Karpas-422 (cell line): Measurements from ENCODE around the gene TMEM203. TPM values are rescaled to one million over a fixed set of nuclear protein-coding genes. Genes with fewer than 3 reads are reported as not detected.

Source experiments
- DNase-seq: peaks from one replicate; pipeline ENCODE4 v3.0.0-alpha.2; 2015
- H2AFZ ChIP-seq: fragments of 200-600 bp; sonication (generic); 2 replicates; pipeline ENCODE4 v1.6.1; 2014; ENCODE audit warnings: antibody characterized with exemption, low read length, mixed read lengths
- H3K27ac ChIP-seq: fragments of 200-600 bp; sonication (generic); 2 replicates; pipeline ENCODE4 v1.5.1; 2014; ENCODE audit warnings: mild to moderate bottlenecking, low read length, moderate library complexity
- H3K27me3 ChIP-seq: fragments of 200-600 bp; sonication (generic); 2 replicates; pipeline ENCODE4 v1.6.1; 2014; ENCODE audit warnings: low read length, mixed read lengths
- H3K36me3 ChIP-seq: fragments of 200-600 bp; sonication (generic); 2 replicates; pipeline ENCODE4 v1.6.1; 2014; ENCODE audit warnings: low read length, mixed read lengths; ENCODE audit not compliant: insufficient read depth
- H3K4me1 ChIP-seq: fragments of 200-600 bp; sonication (generic); 2 replicates; pipeline ENCODE4 v1.6.1; 2014; ENCODE audit warnings: mild to moderate bottlenecking, low read length, mixed read lengths
- H3K4me2 ChIP-seq: fragments of 200-600 bp; sonication (generic); 2 replicates; pipeline ENCODE4 v1.6.1; 2014; ENCODE audit warnings: low read length, low read depth, mild to moderate bottlenecking; ENCODE audit not compliant: poor library complexity, severe bottlenecking
- H3K4me3 ChIP-seq: fragments of 200-600 bp; sonication (generic); 2 replicates; pipeline ENCODE4 v1.5.1; 2014; ENCODE audit warnings: mild to moderate bottlenecking, antibody characterized with exemption, low read length, mixed read lengths
- H3K79me2 ChIP-seq: fragments of 200-600 bp; sonication (generic); 2 replicates; pipeline ENCODE4 v1.6.1; 2014; ENCODE audit warnings: mild to moderate bottlenecking, low read length, mixed read lengths
- H3K9ac ChIP-seq: fragments of 200-600 bp; sonication (generic); 2 replicates; pipeline ENCODE4 v1.6.0; 2014; ENCODE audit warnings: low read length
- H3K9me2 ChIP-seq: fragments of 200-600 bp; sonication (generic), shearing (Covaris generic); replicated peaks from 2 replicates; pipeline ENCODE4 v1.6.0; 2014; ENCODE audit warnings: mild to moderate bottlenecking, low read length, moderate library complexity; ENCODE audit not compliant: insufficient read depth
- H3K9me3 ChIP-seq: fragments of 300-700, 200-600 bp; sonication (generic); 2 replicates; pipeline ENCODE4 v1.6.1; 2014; ENCODE audit warnings: low read length, mixed read lengths
- H4K20me1 ChIP-seq: fragments of 200-600 bp; sonication (generic); 2 replicates; pipeline ENCODE4 v1.6.1; 2014; ENCODE audit warnings: mild to moderate bottlenecking, antibody characterized with exemption, low read length, low read depth; ENCODE audit not compliant: insufficient read depth
- total RNA-seq: library from RNA; depleted of rRNA; stranded (reverse); fragments of >200 nt; shearing (Covaris generic); gene quantifications from 2 replicates; pipeline ENCODE4 v1.2.3, GENCODE V29; 2014; ENCODE audit warnings: low replicate concordance; rRNA removed

Gene TMEM203
- 30.6 and 39.8 TPM in 2 replicates for total RNA-seq

GRCh38 chr9:137205126-137206069, at the start of gene TMEM203, which contains the start of gene NDOR1:
TSS of gene TMEM203 (minus strand) at chr9:137205648. CDS start at chr9:137205414, 234 bp downstream.
TSS of gene NDOR1 (plus strand) at chr9:137205700. CDS start at chr9:137205778, 78 bp downstream.
- Histone ChIP-seq H3K4me1 (peaks cover 49% of the 10 kb centered on the region), H3K9me2 (no peaks in the 10 kb centered on the region)

GRCh38 chr9:137254624-137255447, 49.4 kb upstream of the TMEM203 start, which contains the start of gene NELFB:
TSS of gene NELFB (plus strand) at chr9:137255327.
- Histone ChIP-seq H3K4me2 (peak within 1 kb of the TSS; percentile 92), H3K4me1 (peaks cover 50% of the 10 kb centered on the region), H3K4me3 (peak within 1 kb of the TSS; percentile 99), H3K9ac (peak within 1 kb of the TSS; percentile 95), H3K79me2 (peaks cover 19% of the 10 kb centered on the region), H3K9me2 (no peaks in the 10 kb centered on the region), H3K27me3 (no peaks in the 10 kb centered on the region), H3K36me3 (peaks cover 16% of the 10 kb centered on the region), H4K20me1 (peaks cover 14% of the 10 kb centered on the region; the same call in 1 of the 2 replicates), H3K9me3 (no peaks in the 10 kb centered on the region), H2AFZ (no peak within 1 kb of the TSS; the same call in 1 of the 2 replicates), H3K27ac (peak within 1 kb of the TSS; percentile 54)
- DNase-seq: peak; percentile 97

More at GRCh38 chr9:137205126-137206069, at the start of gene TMEM203, which contains the start of gene NDOR1:
- peak; percentile 97 for DNase-seq
- Histone ChIP-seq H3K4me3 (peak within 1 kb of the TSS; percentile 99), H3K4me2 (peak within 1 kb of the TSS; percentile 98), H4K20me1 (0 out of 2 replicates have a peak, but pooled peaks cover 5% of the 10 kb centered on the region), H3K27me3 (no peaks in the 10 kb centered on the region), H3K79me2 (peaks cover 59% of the 10 kb centered on the region), H3K36me3 (peaks cover 6% of the 10 kb centered on the region; the same call in 1 of the 2 replicates), H3K9ac (peak within 1 kb of the TSS; percentile 100), H2AFZ (no peak within 1 kb of the TSS), H3K9me3 (no peaks in the 10 kb centered on the region), H3K27ac (peak within 1 kb of the TSS; percentile 62)

GRCh38 chr9:137253717-137254623, 48.5 kb upstream of the TMEM203 start:
- peaks cover 14% of the 10 kb centered on the region; the same call in 1 of the 2 replicates for H4K20me1 ChIP-seq
- H3K4me3 ChIP-seq: peak overlapping the region; percentile 69
- peaks cover 50% of the 10 kb centered on the region for H3K4me1 ChIP-seq

GRCh38 chr9:137252555-137253506, 47.4 kb upstream of the TMEM203 start:
- Histone ChIP-seq H3K27me3 (no peaks in the 10 kb centered on the region), H3K9me3 (no peaks in the 10 kb centered on the region), H3K4me3 (peak overlapping the region; percentile 69; the same call in 1 of the 2 replicates), H3K4me1 (peaks cover 46% of the 10 kb centered on the region), H3K9me2 (no peaks in the 10 kb centered on the region), H2AFZ (peak overlapping the region; percentile 27; the same call in 1 of the 2 replicates), H3K36me3 (peaks cover 8% of the 10 kb centered on the region), H3K4me2 (peak overlapping the region; percentile 92), H3K9ac (peak overlapping the region; percentile 81), H4K20me1 (peaks cover 14% of the 10 kb centered on the region; the same call in 1 of the 2 replicates), H3K79me2 (peaks cover 19% of the 10 kb centered on the region), H3K27ac (no peak overlapping the region)
- peak; percentile 86 for DNase-seq

More at GRCh38 chr9:137253717-137254623, 48.5 kb upstream of the TMEM203 start:
- Histone ChIP-seq H3K9ac (peak overlapping the region; percentile 81), H3K79me2 (peaks cover 19% of the 10 kb centered on the region), H3K36me3 (peaks cover 12% of the 10 kb centered on the region), H3K27me3 (no peaks in the 10 kb centered on the region), H2AFZ (no peak overlapping the region), H3K9me3 (no peaks in the 10 kb centered on the region), H3K4me2 (peak overlapping the region; percentile 92), H3K9me2 (no peaks in the 10 kb centered on the region), H3K27ac (no peak overlapping the region)
- DNase-seq: no peak

- H4K20me1 ChIP-seq: peaks cover 11% of the 10 kb centered on the region; the same call in 1 of the 2 replicates
- H3K9me3 ChIP-seq: no peaks in the 10 kb centered on the region
- peaks cover 4% of the 10 kb centered on the region for H3K36me3 ChIP-seq
- no peak overlapping the region for H3K4me3 ChIP-seq
- no peaks in the 10 kb centered on the region for H3K27me3 ChIP-seq
- no peak overlapping the region for H2AFZ ChIP-seq
- H3K79me2 ChIP-seq: peaks cover 14% of the 10 kb centered on the region
- no peak overlapping the region for H3K9ac ChIP-seq
- no peaks in the 10 kb centered on the region for H3K9me2 ChIP-seq
- DNase-seq: no peak
- peaks cover 39% of the 10 kb centered on the region for H3K4me1 ChIP-seq
- peak overlapping the region; percentile 92 for H3K4me2 ChIP-seq
- H3K27ac ChIP-seq: no peak overlapping the region
Observed at GRCh38 chr9:137251490-137252268, 46.2 kb upstream of the TMEM203 start.

GRCh38 chr9:137251194-137251461, 45.7 kb upstream of the TMEM203 start, which contains the start of gene STPG3:
TSS of gene STPG3 (plus strand) at chr9:137251286. CDS start at chr9:137251287, 1 bp downstream.
- H3K4me2 ChIP-seq: peak within 1 kb of the TSS; percentile 92
- no peak within 1 kb of the TSS for H2AFZ ChIP-seq
- peaks cover 33% of the 10 kb centered on the region for H3K4me1 ChIP-seq
- peaks cover 9% of the 10 kb centered on the region for H3K79me2 ChIP-seq
- no peak for DNase-seq
- no peaks in the 10 kb centered on the region for H3K36me3 ChIP-seq
- H3K4me3 ChIP-seq: no peak within 1 kb of the TSS
- H3K27me3 ChIP-seq: no peaks in the 10 kb centered on the region
- H3K27ac ChIP-seq: no peak within 1 kb of the TSS
- no peaks in the 10 kb centered on the region for H3K9me3 ChIP-seq
- H3K9ac ChIP-seq: no peak within 1 kb of the TSS
- no peaks in the 10 kb centered on the region for H3K9me2 ChIP-seq
- peaks cover 6% of the 10 kb centered on the region; the same call in 1 of the 2 replicates for H4K20me1 ChIP-seq
